ENCODE data around the gene DGKH. TPM values are rescaled to one million over a fixed set of nuclear protein-coding genes. Genes with fewer than 3 reads are reported as not detected.

DGKH gene
- total and polyA plus RNA-seq, 2 of the 13 experiments (the other 11 are each of a cell fraction or from before 2014, with no cell fraction given), result 0.01 to 0.13 TPM

DNA sequence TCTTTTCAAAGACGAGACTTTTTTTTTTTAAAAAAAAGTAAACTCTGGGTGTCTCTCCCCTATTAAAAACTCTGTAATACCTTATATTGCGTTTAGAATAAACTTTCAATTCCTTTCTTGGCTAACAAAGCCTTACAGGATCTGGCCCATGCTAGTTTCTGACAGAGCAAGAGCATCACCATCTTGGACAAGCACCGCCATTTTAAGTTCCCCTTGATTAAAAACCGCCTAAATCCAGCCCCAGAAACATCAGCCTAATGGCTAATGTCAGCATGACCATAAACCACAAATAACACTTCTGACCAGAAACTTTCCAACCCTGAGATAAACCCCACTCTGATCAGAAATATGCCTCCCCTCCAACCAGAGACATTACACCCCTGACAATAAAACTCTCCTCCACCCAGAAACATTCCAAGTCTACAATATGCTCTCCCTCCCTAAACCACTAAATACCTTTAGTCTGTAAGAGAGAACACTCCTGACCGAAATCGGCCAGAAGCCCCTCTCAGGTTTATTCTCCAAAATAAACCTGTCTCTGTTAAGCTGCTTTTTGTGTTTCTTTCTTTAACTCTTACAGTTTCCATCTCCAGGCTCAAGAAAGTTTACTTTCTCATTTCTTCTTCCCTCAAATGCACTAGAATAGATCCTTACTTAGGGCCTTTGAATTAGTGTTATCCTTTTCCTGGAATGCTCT lies 221.9 kb downstream of the DGKH start:
- H3K36me3 ChIP-seq (replicated peaks in 1 of 2; ENCODE audit: control insufficient read depth in 1 of 2, insufficient read depth in 2 of 2, low read length in 2 of 2), result no peaks in the 10 kb centered on the region
- BruUV-seq (replicated peaks), result no TSS peak
- no peaks in the 10 kb centered on the region for H3K27me3 ChIP-seq (ENCODE audit: control insufficient read depth in 1 of 2, insufficient read depth in 2 of 2, low read length in 2 of 2)
- TF ChIP-seq ZNF850 (CRISPR knock-in tag; conservative IDR thresholded peaks at IDR 0.05), result peak; percentile 81; the same call in 1 of the 2 replicates
- no peak for TF ChIP-seq DMAP1 (CRISPR knock-in tag; IDR thresholded peaks at IDR 0.05)
- H3K9me3 ChIP-seq (ENCODE audit: low read length), result no peaks in the 10 kb centered on the region
- DNase-seq (ENCODE audit: low spot score), result no peak
- no peak overlapping the region for H2AFZ ChIP-seq (ENCODE audit: low read length)
- no peak overlapping the region for H3K27ac ChIP-seq (ENCODE audit: extremely low read length, insufficient read depth, low read length)
- ATAC-seq, result no peak
- H3K79me2 ChIP-seq (ENCODE audit: insufficient read depth, low read length), result peaks cover 4% of the 10 kb centered on the region
- POLR2A ChIA-PET, result no interaction called here
- H3K4me3 ChIP-seq (replicated peaks in 1 of 3; ENCODE audit: insufficient read depth in 1 of 3, low read depth in 2 of 3, low read length in 3 of 3), result no peak overlapping the region
- CTCF ChIA-PET (ENCODE audit: low intra/inter-chr PET ratio, low total read pairs), result no interaction called here
- WGBS (ENCODE audit: low lambda C conversion rate), result 96% methylated on average over 6 of the region's 6 CpGs
- no peak for FAIRE-seq
- in situ Hi-C loops (cut with HindIII; ENCODE audit: extremely low pct_ligation_motif_present, low pct_unique_long_range_greater_than_20kb) (no loop called here), intact Hi-C loops (cut with micrococcal nuclease; ENCODE audit: unreplicated experiment) (no loop called here)
- no peak overlapping the region for H3K4me2 ChIP-seq (ENCODE audit: low read depth, low read length)
- peaks cover 29% of the 10 kb centered on the region for H3K4me1 ChIP-seq (ENCODE audit: insufficient read depth, low read length)
- no peak overlapping the region for H3K9ac ChIP-seq (ENCODE audit: insufficient read depth, low read depth, low read length)
- no peaks in the 10 kb centered on the region for H4K20me1 ChIP-seq (ENCODE audit: insufficient read depth, low read length)

DNA sequence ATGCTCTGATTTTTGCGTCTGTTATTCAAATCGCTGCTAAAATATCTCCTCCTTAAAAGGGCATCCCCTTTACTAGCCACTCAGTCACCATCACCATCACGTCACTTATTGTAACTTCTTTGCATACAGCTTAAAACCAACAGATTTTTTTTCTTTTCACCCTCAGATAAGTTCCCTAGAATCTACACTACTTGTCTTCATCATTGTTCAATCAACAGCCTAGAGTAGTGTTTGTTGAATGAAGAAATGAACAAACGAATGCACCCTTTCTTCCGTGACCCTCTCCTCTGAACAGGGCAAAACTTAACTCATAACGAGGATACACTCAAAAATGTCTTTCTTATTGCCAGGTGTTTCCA lies 222.4 kb downstream of the DGKH start:
- FAIRE-seq (no peak), DNase-seq (ENCODE audit: low spot score) (no peak), ATAC-seq (no peak)
- CTCF ChIA-PET (ENCODE audit: low intra/inter-chr PET ratio, low total read pairs), result no interaction called here
- Histone ChIP-seq H3K79me2 (ENCODE audit: insufficient read depth, low read length) (peaks cover 8% of the 10 kb centered on the region), H3K27ac (ENCODE audit: extremely low read length, insufficient read depth, low read length) (no peak overlapping the region), H4K20me1 (ENCODE audit: insufficient read depth, low read length) (no peaks in the 10 kb centered on the region), H2AFZ (ENCODE audit: low read length) (no peak overlapping the region), H3K36me3 (replicated peaks in 1 of 2; ENCODE audit: control insufficient read depth in 1 of 2, insufficient read depth in 2 of 2, low read length in 2 of 2) (no peaks in the 10 kb centered on the region), H3K4me1 (ENCODE audit: insufficient read depth, low read length) (peaks cover 29% of the 10 kb centered on the region), H3K9ac (ENCODE audit: insufficient read depth, low read depth, low read length) (no peak overlapping the region), H3K4me2 (ENCODE audit: low read depth, low read length) (peak overlapping the region; percentile 60), H3K9me3 (ENCODE audit: low read length) (no peaks in the 10 kb centered on the region), H3K4me3 (replicated peaks in 1 of 3; ENCODE audit: insufficient read depth in 1 of 3, low read depth in 2 of 3, low read length in 3 of 3) (0 out of 6 replicates have a peak overlapping the region, but pooled peaks of 1 of the 3 experiments have one; percentile 91), H3K27me3 (ENCODE audit: control insufficient read depth in 1 of 2, insufficient read depth in 2 of 2, low read length in 2 of 2) (no peaks in the 10 kb centered on the region)
- WGBS (ENCODE audit: low lambda C conversion rate), result 90% methylated on average over 6 of the region's 6 CpGs
- POLR2A ChIA-PET, result no interaction called here
- in situ Hi-C loops (cut with HindIII; ENCODE audit: extremely low pct_ligation_motif_present, low pct_unique_long_range_greater_than_20kb), result no loop called here
- BruUV-seq (replicated peaks), result TSS peak; percentile 76
- TF ChIP-seq, protein P1, sequence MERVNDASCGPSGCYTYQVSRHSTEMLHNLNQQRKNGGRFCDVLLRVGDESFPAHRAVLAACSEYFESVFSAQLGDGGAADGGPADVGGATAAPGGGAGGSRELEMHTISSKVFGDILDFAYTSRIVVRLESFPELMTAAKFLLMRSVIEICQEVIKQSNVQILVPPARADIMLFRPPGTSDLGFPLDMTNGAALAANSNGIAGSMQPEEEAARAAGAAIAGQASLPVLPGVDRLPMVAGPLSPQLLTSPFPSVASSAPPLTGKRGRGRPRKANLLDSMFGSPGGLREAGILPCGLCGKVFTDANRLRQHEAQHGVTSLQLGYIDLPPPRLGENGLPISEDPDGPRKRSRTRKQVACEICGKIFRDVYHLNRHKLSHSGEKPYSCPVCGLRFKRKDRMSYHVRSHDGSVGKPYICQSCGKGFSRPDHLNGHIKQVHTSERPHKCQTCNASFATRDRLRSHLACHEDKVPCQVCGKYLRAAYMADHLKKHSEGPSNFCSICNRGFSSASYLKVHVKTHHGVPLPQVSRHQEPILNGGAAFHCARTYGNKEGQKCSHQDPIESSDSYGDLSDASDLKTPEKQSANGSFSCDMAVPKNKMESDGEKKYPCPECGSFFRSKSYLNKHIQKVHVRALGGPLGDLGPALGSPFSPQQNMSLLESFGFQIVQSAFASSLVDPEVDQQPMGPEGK (CRISPR knock-in tag; IDR thresholded peaks at IDR 0.05), result no peak
- no peak for TF ChIP-seq ZFP1 (CRISPR knock-in tag; IDR thresholded peaks at IDR 0.05)
- no peak for TF ChIP-seq ZNF552 (CRISPR knock-in tag; IDR thresholded peaks at IDR 0.05; ENCODE audit: borderline replicate concordance)
- TF ChIP-seq TAF1 (CRISPR knock-in tag; IDR thresholded peaks at IDR 0.05), result no peak
- TF ChIP-seq NCOA2 (CRISPR knock-in tag; IDR thresholded peaks at IDR 0.05), result no peak
- TF ChIP-seq ZNF441 (CRISPR knock-in tag; IDR thresholded peaks at IDR 0.05; ENCODE audit: borderline replicate concordance), result no peak
- no peak for TF ChIP-seq TEAD3 (CRISPR knock-in tag; optimal IDR thresholded peaks at IDR 0.05; ENCODE audit: borderline replicate concordance)
- no peak for TF ChIP-seq PCBP1 (IDR thresholded peaks at IDR 0.05; ENCODE audit: borderline replicate concordance, low read depth, low read length)
- no peak for TF ChIP-seq XBP1 (CRISPR knock-in tag; IDR thresholded peaks at IDR 0.05)
- TF ChIP-seq ARNT (IDR thresholded peaks at IDR 0.05), result no peak
- intact Hi-C loops (cut with micrococcal nuclease; ENCODE audit: unreplicated experiment), result no loop called here
